GM19455 (cell line): ENCODE data around the gene SHISAL2A.

Experiments used
- ATAC-seq: cut with Tn5 transposase; IDR thresholded peaks from one replicate; pipeline ENCODE4 v1.9.1; 2021; ENCODE audit not compliant: unreplicated experiment

SHISAL2A gene

DNA sequence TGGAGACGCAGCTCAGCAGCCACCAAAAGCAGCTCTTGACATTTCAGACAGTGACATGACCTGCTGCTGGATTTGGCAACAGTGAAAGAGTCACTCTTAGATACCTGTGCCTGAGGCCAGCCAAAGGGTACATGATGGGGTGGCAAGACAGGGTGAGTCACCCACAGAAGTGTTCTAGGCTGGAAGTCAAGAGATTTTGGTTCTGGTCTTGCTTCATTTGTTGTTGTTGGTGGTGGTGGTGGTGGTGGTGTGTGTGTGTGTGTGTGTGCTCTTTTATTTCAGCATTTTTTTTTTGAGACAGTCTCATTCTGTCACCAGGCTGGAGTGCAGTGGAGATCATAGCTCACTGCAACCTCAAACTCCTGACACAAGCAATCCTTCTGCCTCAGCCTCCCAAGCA is 25.8 kb downstream of the SHISAL2A start:
- ATAC-seq = no peak

DNA sequence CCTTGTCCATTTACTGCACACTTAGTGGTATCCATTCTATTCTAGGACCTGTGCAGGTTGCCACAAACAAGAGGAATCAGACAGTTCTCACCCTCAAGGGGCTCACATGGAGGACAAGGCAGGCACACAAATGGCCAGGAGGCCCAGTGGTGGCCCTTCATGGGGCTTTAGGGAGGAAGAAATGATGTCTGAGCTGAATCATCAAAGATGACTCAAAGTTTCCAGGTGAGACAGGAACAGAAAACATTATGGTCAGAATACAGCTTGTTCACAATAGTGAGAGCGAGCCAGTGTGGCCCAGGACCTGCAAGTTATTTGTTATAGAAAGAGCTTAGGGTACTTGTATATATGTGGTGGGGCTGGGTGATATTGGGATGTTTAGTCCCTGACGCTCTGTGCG is 26.4 kb downstream of the SHISAL2A start:
- peak; percentile 59 for ATAC-seq

DNA sequence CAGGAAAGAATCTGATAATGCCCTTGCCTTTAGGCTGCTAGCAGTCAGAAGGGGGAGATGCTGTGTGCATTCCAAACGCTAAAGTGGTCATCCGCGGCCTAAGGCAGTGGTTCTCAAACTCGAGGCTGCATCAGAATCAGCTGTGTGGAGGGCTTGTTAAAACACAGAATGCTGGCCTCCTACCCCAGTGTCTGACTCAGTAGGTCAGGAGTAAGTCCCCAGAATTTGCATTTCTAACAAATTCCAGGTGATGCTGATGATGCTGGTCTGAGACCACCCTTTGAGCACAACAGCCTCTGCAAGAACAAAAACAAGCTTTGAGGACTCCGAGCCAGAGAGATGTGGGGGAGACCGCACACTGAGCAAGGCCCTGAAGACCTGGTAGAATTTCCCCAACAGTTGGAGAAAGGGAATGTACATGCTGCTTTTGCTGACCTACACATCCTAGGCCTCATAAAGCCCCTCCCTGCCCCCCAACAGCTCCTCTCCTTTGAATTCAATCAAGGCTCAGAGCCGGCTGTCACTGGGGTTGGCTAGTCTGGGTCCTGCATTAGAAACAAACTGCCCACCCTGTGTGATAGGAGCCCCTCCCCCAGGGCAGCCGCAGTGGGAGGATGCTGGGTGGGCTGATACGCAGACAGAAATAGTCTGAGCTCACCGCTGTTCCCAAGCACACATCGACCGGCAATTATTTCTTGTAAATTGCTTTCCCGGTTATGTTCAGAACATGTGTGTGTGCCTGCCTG is 27.1 kb downstream of the SHISAL2A start:
- ATAC-seq = no peak

DNA sequence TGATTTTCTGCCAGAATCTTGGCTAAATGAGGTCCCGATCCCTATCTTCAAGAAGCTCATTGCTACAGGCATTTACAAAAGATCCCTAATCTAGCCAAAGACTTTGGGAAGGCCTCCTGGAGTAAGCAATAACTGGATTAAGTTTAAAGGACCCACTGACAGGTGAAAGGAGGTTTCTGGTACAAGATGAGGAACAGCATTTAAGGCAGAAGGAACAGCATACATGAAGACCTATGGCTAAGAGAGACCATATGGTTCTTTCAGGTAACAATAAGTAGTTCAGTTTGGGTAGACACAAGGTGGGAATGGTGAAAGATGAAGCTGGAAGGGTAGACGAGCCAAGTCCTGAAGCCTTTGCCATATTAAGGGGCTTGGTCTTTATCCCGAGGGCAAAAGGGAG is 27.8 kb downstream of the SHISAL2A start:
- ATAC-seq = no peak

DNA sequence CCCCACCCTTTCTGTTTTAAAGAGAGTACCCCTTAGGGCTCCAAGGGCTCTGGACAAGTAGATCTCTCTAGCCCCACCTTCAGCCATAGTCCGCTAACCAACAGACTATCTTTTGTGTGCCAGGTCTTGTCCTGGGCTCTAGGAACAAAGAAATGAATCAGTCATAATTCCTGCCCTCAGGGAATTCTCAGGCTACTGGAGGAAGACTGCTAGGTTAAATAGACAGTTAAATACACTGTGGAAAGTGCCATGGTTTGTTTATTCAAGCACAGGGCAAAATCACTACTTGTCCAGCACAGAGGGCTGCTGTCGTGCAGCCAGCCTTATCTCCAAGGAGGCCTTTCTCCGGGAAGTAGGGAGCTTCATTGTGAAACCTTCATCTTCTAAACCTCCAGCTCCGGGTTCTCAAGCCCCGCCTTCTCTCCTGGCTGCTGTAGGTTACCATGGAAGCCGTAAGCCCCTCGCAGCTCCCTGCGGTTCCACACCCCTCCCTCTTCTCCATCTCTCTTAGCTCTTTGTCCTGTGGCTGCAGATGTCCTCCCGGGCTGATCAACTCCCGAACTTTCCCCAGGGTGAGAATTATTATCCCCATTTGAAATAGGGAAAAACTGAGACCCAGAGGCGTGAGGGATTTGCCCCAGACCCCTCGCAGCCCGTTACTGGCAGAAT is 29.8 kb downstream of the SHISAL2A start:
- ATAC-seq = no peak

DNA sequence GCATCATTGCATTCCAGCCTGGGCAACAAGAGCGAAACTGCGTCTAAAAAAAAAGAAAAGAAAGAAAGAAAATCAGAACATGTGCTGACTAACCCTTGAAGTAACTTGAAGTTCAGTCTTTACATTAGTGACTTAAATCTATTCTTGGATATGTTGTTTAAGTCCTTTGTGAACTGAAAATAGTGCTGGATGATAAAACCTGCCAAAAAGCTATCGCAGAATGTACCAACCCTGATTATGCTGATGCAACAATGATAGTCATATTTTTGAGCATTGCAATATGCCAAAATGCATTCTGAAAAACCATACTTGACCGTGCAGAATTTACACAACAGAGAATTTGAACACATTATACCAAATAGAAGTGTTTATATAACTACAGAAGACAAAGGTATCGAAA is 30.7 kb downstream of the SHISAL2A start:
- ATAC-seq = no peak

DNA sequence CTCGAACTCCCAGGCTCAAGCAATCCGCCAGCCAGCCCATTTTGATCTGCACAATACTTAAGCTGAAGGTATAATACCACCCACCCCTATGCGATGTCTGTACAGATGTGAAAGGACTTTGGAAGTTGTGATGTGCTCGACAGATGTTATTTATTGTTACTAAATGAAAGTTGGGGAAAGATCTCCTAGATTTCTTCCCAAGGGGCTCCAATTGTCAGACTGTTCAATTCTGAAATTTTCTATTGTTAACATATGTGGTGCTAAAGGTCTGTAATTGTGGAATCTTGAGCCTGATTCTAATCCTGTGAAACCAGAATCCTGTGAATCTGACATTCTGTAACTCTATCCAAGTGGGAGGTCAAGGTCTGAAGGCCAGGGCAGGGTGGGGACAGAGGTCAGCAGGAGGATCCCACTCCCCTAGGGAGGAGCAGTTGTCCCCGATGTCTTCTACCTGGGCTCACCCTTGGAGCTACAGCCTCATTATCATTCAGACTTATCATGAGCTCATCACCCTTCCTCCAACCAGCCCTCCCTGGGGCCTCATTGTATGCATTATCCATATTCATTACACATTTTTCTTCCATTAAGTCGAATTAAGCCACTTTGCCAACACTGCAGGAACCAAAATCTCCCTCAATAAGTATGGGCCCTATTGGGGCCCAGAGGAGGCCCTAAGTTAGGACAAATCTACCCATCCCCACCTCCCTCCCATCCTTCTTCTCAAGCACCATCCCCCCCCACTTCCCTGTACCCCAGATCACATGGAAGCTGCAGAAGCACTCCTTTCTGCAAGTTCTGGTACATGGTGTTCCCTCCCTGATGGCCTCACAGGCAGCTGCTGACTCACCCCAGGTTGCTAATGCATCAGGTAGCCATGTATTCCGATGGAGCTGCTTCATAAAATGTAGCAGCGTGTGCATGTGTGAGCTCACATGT is 32.3 kb downstream of the SHISAL2A start:
- no peak for ATAC-seq

DNA sequence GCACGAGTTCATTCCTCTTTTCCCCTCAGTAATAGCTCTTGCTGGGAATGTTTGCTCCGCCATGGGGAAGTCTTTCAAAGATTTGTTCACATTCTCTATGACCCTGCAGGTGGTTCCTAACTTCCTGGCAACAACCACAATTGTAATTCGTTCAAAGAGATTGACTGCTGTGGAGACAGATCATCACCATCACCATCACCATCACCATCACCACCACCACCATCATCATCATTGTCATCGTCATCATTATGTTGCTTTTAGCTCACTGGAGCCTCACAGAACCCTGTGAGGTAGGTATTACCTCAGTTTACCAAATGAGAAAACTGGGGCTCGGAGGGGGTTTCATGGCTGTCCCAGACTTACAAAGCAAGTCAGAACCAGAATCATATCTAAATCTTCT is 34.3 kb downstream of the SHISAL2A start:
- no peak for ATAC-seq

DNA sequence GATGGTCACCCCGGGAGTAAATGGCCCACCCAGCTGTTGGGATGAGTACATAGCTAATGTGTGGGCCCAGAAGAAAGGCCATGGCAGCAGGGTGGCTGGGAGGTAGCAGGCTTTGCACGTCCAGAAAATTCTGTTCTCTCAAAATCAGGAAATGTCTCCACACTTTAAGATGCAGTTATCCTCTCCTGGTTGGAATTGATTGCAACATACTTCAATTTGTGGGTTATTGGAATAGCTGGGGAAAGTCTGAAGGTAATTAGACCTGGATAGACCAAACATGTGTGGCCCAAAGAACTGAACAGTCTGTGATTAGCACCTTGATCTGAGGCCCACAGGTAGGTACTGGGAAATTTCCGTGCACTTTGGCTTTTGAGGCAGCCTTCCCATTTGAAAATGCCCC is 35.0 kb downstream of the SHISAL2A start:
- no peak for ATAC-seq

DNA sequence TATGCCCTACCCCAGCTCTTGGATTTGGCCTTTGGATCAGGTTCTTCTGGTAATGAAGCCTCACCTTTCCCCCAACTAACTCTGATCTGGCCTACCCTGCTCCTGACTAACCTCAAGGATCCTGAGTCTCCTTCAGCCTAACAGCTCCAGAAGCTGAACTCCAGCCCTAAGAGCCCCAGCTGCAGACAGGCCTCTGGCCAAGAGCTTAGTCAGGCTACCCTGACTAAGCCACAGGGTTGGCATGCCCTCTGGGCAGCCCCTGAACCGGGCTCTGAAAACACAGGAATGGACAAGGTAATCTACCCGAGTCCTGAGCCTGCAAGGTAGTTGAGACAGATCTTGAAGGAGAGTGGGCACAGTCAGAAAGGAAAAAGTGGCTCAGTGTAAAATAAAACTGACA is 35.7 kb downstream of the SHISAL2A start:
- no peak for ATAC-seq

DNA sequence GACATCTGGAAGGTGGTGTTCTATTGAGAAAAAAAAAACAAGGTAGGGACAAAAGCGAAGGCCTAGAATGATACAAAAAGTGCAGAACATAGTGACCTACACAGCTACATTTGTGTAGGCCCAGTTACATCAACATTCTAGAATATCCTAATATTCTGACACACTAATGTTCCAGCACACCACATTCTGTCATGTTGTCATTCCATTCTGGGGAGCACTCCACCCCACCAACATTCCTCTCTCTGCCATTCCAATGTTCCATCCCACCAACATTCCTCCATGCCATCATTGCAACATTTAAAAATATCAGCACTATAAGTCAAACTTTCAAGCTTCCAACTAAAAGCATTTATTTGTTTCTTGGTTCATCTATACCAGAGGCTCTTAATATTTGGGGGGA is 36.7 kb downstream of the SHISAL2A start:
- ATAC-seq = no peak

DNA sequence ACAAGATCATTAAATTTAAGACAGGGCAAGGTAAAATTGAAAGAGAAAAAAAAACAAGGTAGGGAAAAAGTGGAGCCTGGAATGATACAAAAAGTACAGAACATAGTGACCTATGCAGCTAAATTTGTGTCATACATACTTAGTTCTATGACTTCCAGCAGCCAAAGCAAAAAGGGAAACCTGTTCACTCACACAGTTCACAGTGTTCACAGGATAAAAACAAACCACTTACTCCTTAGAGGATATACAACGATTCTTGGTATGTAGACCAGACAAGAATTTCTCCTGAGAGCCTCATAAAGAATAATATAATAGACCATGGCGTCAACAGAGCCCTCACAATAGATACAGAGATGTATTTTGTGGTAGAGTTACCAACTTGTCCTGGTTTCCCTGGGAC is 37.6 kb downstream of the SHISAL2A start:
- no peak for ATAC-seq

DNA sequence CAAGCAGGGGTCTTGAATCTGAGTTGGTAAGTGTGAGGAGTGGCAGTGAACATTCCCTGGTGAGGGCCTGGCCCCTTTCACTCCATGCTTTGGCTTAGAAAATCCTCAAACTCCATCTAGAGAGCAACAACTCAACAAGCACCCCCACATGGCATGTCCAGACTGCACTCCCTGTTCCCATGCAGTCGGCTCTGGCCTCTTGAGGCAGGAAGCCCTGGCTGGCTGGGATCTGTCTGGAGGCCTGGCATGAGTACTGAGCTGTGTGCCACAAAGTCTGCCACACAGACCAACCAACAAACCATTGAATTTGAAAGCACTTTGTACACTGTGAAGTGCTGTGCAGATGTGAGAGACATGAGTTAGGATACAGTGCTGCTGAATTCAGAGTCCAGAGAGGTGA is 40.0 kb downstream of the SHISAL2A start:
- no peak for ATAC-seq

DNA sequence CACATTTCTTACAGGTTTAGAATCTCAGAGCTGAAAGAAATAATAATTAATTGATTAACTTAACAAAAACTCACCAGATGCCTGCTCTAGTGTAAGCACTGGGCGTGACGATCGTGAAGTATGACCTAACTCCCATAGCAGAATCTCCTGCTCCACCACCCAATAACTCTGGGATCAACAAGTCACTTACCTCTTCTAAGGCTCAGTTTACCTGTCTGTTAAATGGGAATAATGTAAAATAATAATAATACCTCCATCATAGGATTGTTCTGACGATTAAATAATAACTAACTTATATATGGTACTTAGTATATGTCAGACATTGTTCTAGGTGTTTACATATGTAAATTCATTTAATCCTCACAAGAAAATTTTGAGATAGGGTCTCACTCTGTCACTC is 40.5 kb downstream of the SHISAL2A start:
- no peak for ATAC-seq

DNA sequence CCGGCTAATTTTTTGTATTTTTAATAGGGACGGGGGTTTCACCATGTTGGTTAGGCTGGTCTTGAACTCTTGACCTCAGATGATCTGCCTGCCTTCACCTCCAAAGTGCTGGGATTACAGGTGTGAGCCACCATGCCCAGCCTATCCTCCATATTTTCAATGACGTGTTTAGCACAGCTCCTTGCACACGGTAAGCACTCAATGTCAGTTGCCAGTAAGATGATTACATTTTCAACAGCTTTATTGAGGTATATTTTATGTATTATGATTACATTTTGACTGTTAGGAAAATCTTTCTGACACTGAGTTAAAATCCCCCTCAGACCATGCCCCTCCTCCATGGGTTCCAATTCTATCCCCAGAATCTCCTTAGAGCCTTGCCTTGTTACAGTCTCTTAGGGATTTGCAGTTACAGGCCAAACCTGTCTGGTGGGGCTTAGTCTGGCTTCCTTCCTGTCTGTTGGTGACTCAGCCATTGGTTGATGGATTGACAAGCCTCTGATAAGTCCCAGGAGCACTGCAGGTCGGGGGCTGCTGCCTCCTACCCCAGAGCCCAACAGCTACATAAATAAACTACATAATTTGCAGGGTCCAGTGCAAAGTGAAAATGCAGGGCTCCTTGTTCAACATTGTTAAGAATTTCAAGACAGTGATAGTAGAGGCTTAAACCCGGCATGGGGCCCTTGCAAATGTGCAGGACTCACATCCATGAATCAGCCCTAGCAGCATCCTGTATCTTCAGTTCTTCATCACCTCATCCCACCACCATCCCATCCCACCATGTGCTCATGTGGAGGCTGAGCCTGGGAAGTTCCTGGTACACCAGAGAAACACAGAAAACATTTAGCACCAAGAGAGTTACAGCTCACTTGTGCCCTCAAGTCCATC is 41.8 kb downstream of the SHISAL2A start:
- no peak for ATAC-seq

DNA sequence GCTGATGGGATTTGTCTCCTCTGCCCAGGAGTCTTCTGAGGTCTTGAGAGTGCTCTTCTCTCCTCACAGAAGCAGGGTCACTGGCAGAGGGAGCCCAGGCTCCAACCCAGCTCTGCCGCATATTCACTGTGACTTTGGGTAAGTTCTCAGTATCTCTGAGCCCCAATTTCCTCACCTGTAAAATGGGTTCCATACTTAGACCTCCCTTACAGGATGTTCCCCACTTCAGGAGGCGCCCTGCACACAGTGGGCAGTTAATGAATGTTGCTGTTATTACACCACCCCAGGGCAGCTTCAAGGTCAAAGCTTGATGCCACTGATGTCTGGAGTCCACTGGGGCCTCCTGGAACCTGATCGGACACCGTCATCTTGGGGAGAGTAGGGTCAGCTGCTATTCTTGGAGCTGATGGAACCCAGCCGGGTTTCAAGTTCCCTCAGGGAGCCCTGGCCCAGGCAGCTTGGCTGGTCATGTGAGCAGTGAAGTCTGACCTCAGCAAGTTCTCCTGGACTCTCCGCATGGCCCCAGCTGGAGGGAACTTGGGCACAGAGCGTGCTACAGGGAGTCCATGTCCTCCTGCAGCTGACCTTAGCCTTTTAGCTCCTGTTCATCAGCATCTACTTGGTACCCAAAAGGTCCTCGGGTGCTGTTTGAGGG is 43.4 kb downstream of the SHISAL2A start:
- ATAC-seq = no peak

DNA sequence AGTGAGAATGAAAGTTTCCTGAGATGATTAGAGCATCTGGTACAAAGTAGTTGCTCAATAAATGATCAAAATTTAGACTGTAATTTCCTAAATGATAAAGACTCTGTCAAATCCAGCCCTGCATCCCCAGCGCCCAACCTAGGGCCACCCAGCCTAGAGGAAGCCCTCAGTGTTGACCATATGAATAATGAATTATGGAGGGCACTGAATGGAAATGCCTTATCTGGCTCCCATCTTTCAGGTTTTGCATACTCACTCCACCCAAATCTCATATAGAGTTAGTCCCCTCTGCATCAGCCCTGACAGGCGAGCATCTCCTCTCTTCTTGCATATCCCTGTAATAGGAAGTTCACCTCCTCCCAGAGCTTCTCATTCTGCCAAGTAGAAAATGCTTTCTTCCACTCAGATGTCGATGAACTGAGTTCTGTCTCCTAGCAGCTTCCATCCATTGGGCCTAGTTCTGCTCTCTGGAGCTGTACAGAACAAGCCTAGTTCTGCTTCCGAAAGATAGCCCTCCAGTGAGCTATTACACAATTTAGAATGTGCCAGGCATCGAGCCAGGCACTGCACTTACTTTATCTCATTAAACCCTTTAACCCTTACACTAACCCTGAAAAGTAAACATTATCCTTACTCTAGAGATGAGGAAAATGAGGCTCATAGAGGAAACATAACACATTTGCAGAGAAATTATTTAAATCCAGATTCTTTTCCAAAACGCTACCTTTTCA is 44.3 kb downstream of the SHISAL2A start:
- ATAC-seq = no peak

DNA sequence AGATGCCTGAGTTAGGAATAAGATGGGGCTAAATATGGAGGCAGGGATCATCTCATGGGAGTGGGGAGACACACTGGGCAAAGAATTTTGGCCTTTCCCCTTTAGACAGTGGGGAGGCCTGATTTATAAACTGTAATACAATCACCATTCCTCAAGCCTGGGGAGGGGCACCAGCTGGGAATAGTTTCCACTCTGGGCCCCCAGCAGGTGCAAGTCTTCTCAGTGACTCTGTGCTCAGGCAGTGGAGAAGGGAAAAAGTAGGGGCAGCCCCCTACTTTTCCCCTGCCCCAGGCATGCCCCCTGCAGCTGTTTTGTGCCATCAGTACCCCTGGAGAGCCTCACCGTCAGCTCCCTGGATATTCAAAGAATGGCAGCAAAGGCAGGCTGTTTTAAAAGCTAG is 46.1 kb downstream of the SHISAL2A start:
- no peak for ATAC-seq

DNA sequence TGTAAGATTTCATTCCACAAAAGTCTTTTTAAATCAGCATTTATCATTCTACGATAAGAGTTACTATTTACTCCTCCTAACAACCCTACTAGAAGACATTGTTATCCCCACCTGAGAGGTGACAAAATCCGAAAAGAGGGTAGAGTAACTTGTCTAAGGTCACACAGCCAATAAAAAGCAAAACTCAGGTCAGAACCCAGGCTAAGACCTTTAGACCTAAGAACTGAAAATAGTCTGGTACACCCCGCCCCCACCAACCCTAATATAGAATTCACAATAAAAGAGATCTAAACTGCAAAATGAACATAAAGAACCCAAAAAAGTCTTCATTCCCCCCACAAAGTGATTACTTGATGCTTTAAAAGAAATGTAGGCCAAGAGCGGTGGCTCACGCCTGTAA is 46.5 kb downstream of the SHISAL2A start:
- no peak for ATAC-seq

DNA sequence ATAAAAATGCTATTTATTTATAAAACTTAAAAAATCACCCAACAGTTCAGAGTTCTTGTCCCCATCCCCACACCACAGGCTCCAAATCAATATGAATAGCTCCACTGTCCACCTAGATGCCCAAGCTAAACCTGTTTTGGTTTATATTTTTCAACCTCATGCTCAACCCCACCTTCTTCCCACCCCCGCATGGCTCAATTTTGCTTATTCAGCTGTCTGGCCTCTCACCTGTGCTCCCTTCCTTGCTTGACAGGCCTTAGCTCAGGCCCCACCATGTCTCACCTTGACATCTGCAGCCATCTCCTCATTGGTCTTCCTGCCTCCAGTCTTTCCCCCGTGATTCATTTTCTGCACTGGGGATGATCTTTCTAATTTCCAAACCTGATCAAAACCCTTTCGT is 47.4 kb downstream of the SHISAL2A start:
- no peak for ATAC-seq
